Muscle of back (tissue), 13 donors: Measurements from ENCODE around the gene ZDHHC11. TPM values are rescaled to one million over a fixed set of nuclear protein-coding genes. Genes with fewer than 3 reads are reported as not detected.

Experiments
- DNase-seq, 3 donors: peaks; one replicate each; pipeline versions ENCODE4 v3.0.0 to v3.0.0-alpha.2; 2013
- long read RNA-seq, 9 donors: transcript quantifications; one replicate each; lab custom pipeline, GENCODE V29; 2026
- polyA plus RNA-seq, 10 donors: library from polyadenylated mRNA; unstranded; fragments of 120-200 nt; gene quantifications; one replicate each; pipeline ENCODE4 v1.2.1, GENCODE V29; 2013; ENCODE audit not compliant: insufficient read length in 10 of 10

The ZDHHC11 gene, protein sequence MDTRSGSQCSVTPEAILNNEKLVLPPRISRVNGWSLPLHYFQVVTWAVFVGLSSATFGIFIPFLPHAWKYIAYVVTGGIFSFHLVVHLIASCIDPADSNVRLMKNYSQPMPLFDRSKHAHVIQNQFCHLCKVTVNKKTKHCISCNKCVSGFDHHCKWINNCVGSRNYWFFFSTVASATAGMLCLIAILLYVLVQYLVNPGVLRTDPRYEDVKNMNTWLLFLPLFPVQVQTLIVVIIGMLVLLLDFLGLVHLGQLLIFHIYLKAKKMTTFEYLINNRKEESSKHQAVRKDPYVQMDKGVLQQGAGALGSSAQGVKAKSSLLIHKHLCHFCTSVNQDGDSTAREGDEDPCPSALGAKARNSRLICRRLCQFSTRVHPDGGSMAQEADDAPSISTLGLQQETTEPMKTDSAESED
- 10 to 100 TPM in 2 of 10 donors, 1 to 10 TPM in 8; 3.9 to 25.0 (median 7.9) TPM for polyA plus RNA-seq
- long read RNA-seq, donor 1, result 0 reads
- long read RNA-seq, donor 2, result 0 reads
- long read RNA-seq, donor 3, result 0 reads
- long read RNA-seq, donor 4, result 0 reads
- long read RNA-seq, donor 5, result 0 reads
- long read RNA-seq, donor 6, result 0 reads
- long read RNA-seq, donor 7, result 0 reads
- long read RNA-seq, donor 8, result 0 reads
- long read RNA-seq, donor 9, result 0 reads

DNA sequence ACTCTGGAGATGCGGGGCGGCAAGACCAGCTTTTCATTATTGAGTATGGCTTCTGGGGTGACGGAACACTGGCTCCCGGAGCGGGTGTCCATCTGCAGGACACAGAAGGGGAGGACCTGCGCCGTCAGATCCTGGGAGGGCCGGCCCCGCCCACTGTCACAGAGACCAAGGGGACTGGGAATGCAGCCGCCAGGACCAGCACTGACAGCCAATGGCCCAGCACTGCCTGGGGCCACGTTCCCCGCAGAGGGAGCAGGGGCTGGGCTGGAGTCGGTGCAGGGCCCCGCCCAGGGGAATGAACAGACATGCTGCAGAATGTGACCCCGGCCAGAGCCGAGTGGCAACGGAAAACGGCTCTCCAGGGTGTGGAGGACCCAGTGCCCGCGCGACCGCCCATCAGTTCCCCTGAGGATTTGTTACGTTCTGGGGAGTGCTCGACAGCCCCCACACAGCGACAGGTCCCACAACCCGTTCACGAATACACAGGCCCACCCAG lies at the start of gene ZDHHC11:
ZDHHC11 (minus strand) TSS at position 476 of the 496 bp plus-strand sequence; CDS start at position 92, 384 bp downstream.
- DNase-seq, result no peak

DNA sequence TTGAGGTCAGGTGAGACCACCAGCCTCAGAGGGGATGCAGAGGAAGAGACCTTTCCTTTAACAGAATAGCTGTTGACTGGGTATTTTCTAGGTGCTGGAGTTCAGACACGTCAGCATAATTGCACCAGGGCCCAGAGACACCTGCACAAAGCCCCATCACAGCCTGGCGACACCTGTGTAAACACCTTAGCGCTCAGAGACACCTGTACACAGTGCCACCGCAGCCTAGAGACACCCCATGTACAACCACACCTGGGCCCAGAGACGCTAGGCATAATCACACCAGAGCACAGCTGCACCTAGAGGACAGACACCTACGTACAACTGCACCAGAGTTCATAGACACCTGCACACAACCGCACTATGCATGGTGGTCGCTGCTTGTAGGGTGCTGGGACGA lies 42.9 kb upstream of the ZDHHC11 start:
- DNase-seq, result no peak

DNA sequence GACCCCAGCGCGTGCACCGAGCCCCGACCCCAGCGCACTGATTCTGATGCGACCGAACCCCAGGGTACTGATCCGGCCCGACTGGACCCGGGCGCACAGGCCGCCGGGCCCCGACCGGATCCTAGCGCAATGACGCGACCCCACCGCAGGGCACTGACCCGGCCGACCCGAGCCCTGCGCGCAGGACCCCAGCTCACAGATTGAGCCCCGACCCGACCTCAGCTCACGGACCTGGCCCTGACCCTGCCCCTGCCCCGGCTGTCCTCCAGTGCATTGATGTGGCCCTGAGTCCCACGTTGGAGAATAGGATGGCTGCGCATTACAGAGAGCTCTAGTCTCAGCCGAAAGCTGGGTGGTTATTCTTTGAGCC lies 42.3 kb upstream of the ZDHHC11 start:
- DNase-seq, result peak in 2 of 3 donors; percentile 6 to 13

DNA sequence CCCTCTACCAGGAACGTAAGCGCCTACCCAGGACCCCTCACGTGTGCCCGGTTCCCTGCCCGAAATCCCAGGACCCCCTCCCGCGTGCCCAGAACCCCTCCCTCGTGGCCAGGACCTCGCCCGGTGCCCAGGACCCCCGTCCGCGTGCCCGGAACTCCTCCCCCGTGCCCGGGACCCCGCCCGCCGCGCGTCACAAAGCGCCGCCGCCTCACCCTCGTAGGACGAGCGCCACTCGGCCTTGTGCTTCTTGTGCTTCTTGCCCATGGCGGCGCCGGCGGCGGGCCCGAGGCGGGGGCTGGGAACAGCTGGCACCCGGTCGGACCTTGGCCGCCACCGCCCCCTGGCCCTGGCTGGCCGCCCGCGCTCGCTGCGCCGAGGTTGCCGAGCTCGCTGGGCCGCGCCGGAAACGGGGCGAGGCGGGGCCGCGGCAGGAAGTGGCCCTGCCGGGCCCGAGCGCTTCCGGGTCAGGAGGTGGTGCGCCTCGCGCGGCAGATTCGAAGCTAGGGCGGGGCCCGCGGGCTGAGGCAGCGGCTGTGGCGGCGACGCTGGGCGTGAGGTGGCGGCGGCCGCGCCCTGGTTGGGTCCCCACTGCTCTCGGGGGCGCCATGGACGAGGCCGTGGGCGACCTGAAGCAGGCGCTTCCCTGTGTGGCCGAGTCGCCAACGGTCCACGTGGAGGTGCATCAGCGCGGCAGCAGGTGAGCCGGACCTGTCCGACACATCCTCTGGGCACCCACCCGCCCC lies 41.8 kb upstream of the ZDHHC11 start, which contains the start of the genes BRD9 and TRIP13:
BRD9 (minus strand) TSS at position 408 of the 743 bp plus-strand sequence; CDS start at position 264, 144 bp downstream.
TRIP13 (plus strand) TSS at position 491 of the 743 bp plus-strand sequence; CDS start at position 606, 115 bp downstream.
- peak; percentile 73 to 93 (median 88) for DNase-seq

DNA sequence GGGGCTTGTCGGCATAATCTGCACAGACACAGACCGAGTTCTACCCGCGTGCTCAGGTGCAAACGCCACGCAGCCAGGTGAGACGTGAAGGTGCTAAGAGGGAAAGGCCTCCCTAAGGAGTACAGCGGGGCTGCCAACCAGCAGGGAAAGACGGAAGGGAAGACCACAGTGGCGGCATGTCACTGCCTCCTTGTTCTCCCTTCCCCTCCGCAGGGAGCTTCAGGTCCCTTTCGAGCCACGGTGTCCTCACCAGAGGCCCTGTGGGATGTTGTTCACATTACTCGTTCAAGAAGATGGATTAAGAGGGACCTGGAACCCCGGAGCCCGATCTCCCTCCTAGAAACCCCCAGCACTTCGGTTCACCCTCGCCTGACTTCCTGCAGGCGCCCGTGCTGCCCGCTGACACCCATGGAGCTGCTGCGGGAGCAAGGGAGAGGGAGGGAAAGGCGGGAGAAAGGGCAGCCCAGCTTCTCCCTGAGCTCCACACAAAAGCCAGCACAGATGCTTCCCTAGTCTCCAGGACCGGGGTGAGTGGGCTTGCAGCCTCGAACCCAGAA lies 41.1 kb upstream of the ZDHHC11 start:
- DNase-seq, result peak in 1 of 3 donors; percentile 4

DNA sequence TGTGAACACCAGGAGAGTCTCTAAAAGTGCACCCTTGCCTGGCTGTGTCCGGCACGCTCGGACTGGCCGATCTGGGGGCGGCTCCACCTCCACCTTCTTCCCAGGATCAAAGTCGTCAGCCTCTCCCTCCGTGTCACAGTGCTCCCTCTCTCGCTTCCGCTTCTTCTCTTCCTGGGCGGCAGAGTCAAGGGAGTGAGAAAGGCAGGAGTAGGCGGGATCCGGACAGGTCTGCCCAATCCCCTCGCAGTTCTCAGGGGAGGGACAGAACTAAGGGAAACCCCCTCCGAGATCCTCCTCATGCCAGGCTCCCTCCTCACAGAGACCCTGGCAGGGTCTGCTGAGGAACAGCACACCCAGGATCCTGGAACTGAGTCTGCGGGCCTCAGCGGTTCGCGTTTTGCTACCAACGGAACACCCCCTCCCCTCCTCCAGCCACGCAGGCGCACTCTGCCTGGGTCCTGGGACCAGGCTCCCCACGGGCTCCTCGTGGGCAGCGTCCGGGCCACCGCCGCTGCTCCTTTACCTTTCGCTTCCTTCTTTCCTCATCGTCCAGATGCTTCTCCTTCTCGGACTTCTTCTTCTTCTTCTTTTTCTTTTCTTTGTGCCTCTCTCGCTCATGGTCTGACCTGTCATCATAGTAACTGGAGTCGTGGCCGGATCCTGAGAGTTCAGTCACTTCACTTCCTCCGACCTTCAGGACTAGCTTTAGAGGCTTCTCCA lies 40.5 kb upstream of the ZDHHC11 start:
- no peak for DNase-seq

DNA sequence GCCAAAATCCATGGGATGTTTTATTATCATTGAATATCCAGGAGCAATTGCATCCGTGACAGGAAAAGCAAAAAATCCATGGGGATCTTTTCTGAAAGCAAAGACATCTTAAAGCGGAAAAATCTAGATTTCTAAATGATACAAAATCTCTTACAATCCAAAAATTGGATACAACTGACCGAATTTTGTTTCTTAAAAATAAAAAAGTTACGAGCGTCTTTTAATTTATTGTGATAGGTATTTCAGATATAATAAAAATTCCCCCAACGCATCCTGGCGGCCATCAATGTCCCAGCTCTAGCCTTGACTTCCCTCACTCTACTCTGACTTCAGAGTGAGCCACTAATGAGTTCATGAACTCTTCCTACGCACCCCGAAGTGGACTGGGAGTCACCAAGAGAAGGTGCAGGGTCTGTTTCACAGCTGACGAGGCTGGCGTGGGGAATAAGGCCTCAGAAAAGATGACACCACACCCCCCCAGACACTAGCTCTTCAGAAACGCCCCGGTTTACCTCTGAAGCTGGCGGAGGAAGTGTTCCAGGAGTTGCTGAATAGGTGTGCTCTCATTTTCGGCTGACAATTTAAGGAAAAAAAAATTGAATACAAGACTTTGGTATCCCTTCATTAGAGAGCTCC lies 38.4 kb upstream of the ZDHHC11 start:
- DNase-seq, result no peak

DNA sequence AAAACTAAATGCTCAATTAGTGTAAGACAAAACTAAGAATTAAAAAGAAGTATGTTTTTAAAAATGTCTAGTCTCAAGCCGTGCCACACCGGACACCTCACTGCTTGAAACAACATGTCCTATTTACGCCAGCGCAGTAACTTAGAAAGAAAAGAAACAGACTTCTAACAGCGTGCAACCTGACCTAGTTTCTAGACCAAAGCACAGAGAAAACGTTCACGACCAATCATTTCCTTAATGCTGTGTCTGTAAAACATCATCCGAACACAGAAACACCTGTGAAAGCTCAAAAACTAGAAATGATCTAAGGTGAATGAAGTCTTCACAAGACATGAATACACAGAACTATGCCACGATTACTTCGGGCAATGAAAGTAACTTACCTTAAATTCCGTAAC lies 37.9 kb upstream of the ZDHHC11 start:
- DNase-seq, result no peak

DNA sequence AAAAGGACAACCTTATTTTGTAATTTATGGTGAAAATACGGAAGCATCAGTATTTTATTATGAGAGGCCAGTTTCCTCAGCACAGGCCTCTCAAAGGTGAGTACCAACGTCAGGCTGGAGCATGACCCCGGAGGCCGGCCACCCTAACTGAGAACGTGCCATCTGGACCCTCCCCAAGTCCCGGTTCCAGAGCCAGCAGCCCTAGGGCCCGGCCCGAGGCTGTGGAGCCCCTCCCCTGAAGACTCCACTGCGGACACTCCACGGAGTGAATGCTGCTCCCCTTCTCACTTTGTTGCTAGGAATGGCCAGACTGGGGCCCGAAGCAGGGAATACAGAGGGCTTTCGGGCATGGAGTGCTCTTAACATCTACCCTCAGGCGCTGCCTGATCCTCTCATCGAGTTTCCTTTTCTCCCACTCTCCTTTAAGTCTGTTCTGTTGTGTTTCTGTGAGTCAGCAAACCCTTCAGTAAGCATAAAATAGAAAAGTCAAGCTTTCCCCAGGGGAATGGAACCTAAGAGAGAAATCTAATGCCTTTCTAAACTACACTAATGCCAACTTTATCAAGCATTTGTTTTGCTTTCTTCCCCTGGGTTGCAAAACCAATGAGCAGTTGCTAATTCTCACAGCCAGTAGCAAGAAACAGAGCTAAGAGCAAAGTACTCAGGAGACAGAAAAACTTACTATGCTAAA lies 37.3 kb upstream of the ZDHHC11 start:
- no peak for DNase-seq

DNA sequence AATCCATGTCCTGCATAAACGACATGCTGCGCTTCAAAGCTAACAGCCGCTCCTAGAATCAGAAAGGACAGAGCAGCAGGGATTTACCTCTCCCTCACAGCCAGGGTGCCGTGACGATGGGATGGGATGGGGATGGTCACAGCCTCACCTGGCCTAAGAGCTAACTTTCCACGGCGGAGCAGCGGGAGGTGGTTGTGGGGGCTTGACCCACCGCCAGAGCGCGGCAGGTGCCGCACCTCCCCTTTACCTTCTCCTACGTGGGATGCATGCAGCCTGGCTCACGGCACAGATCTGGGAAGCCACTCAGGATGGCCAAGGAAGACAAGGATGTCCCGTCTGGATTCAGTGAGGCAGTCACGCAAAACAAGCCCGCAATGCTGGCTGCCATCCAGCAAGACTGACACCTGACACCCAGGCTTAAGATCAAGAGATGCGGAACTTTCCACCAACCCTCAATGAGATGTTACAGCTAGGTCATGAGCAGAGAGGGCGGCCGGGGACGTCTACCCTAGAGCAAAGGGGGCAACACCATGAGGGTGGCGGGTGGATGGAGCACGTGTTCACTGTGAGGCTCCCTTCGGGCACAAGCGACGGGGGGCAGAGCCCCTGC lies 36.0 kb upstream of the ZDHHC11 start:
- DNase-seq, result no peak

DNA sequence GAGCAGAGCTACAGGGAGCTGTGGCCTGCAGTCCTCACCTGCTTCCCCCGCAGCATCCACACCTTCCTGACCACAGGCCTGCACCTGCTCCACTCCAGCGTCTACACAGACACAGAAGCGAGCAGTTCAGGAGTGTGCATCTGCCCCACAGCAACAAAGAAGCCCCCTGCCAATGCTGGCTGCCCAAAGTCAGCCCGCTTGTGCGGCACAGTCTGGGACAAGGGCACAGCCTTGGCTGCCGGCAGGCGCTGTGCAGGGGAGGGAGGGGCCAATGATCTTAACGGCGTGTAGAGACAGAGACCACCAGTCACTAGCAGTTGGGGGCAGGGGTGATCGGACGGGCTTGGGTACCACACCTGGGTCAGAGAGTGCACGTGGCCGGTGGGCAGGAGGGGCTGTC lies 35.2 kb upstream of the ZDHHC11 start:
- no peak for DNase-seq

DNA sequence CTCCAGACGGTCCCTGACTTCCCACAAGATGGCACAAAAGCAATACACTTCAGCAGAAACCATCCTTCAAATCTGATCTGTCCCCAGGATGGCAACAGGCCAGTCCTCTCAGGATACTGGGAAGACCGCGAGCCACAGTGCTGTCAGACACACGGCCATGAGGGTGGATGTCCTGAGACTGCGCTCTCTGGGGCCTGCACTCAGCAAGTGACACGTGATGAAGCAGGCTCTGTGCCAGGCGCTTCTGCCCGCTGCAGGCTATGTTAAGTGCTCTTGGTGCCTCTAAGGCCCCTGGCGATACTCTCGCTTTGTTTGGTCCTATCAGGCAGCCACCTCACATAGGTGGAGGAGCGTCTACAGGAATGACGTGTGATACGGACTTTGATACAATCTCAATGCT lies 34.7 kb upstream of the ZDHHC11 start:
- DNase-seq, result no peak

DNA sequence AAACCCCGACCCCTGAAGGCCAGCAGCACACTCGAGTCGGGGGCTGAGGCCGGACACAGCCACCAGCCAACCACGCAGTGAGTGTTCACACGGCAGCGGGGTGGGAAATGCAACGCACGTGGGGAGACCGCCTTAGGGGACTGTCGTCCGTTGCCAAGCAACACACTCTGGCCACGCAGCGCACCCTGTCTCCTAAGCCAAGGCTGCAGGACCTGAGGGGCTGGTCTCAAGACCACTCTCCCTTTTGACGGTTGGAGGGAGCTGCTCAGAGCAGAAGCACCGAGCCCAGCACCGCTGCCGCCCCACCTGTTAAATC lies 34.3 kb upstream of the ZDHHC11 start:
- DNase-seq, result no peak

DNA sequence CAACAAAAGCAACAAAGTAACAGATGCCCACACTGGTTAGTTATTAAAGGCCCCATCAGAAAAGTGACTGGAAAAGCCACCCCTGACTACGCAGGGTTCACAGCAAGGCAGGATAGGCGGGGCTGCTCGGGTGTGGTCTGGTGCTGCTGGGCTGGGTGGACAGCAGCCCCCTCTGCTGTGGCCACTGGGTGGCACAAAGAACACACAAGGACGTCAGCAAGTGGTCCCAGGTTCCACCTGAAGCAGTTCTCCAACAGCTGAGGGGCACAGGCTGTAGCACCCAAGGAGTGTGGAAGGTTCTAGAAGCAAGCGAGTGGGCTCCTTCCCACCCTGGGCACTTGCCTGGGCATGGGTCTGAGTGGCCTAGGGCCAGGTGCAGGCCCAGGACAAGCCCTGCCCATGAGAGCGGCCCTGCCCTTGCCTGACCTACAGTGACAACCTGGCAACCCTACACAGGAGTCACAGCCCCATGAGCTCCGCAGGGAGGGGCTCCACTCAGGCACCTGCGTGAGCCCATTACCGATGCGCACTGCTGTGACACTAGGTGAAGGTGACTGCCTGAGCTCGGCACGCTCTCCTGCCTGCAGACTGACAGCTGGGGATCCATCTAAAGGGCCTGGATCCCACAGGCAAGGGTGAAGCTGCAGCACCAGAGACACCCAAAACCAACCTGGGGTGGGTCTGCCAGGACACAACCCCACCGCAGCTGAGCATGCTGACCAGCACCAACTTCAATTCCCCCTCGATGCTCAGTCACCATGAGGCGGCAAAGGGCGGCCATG lies 33.8 kb upstream of the ZDHHC11 start:
- DNase-seq, result no peak

DNA sequence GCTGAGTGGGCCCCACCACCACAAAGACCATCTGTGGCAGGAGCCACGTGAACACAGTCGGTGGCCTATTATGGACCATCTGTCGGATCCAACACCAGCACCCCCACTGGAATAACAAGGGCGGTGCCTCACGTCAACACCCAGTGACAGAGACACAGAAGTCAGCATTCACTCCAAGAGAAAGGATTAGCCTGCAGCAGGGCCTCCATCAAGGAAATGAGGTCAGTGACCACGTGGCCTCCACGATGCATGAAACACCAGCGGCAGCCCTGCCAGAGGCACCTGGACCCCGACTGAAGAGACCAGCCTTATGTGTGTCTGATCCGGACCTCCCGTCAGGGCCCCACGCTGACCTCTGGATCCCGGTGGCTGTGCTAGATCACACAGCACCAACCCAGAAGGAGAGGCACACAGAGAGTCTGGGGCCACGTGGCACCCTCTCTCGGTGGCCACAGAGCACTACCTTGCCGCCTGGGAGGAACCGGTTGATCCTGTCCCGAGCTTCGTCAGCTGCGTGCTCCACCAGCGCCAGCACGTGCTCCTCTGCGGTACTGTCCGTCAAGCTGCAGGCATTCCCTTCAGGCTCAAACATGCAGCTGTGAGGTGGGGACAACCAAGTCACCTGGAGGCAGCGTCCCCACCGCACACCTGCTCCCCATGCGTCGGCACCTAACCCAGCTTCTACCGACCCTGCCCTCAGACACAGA lies 32.8 kb upstream of the ZDHHC11 start:
- no peak for DNase-seq

DNA sequence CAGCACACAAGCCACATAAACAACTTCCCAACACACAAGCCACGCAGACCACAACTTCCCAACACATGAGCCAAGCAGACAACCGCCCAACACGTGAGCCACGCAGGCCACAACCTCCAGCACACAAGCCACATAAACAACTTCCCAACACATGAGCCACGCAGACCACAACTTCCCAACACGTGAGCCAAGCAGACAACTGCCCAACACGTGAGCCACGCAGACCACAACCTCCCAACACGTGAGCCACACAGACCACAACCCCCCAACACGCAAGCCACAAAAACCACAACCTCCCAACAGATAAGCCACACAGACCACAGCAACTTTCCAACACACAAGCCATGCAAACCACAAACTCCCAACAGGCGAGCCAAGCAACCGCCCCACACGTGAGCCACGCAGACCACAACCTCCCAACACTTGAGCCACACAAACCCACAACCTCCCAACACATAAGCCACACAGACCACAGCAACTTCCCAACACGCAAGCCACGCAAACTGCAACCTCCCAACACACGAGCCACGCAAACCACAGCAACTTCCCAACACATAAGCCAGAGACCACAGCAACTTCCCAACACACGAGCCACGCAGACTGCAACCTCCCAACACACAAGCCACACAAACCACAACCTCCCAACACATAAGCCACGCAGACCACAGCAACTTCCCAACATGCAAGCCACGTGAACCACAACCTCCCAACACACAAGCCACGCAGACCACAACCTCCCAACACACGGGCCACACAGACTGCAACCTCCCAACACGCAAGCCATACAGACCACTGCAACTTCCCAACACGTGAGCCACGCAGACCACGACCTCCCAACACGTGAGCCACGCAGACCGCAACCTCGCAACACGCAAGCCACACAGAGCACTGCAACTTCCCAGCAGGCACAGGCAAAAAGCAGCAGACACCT lies 31.7 kb upstream of the ZDHHC11 start:
- DNase-seq, result no peak

DNA sequence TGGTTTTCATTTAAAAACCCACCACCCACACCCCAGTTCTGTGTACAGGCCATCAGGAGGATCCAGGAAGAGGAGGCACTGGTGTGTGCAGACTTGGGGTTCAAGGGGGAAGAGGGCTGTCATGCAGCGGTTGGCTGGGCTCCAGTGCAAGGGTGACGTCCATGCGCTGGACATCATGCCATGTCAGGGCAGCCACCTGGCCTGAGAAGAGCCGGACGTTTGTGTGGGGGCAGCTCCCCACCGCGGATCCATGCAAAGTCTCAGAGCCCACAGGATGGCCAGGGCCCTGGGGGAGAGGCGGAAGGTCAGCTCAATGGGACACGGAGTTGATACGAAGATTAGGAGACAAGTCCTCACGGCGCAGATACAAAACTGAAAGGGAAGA lies 30.8 kb upstream of the ZDHHC11 start:
- no peak for DNase-seq
